GM19240 (cell line): Measurements from ENCODE around the gene SPIN1.

ENCODE experiments used
- DNase-seq: peaks from one replicate; pipeline ENCODE4 v3.0.0; 2011; ENCODE audit warnings: low spot score; ENCODE audit not compliant: insufficient read length

Gene SPIN1

DNA sequence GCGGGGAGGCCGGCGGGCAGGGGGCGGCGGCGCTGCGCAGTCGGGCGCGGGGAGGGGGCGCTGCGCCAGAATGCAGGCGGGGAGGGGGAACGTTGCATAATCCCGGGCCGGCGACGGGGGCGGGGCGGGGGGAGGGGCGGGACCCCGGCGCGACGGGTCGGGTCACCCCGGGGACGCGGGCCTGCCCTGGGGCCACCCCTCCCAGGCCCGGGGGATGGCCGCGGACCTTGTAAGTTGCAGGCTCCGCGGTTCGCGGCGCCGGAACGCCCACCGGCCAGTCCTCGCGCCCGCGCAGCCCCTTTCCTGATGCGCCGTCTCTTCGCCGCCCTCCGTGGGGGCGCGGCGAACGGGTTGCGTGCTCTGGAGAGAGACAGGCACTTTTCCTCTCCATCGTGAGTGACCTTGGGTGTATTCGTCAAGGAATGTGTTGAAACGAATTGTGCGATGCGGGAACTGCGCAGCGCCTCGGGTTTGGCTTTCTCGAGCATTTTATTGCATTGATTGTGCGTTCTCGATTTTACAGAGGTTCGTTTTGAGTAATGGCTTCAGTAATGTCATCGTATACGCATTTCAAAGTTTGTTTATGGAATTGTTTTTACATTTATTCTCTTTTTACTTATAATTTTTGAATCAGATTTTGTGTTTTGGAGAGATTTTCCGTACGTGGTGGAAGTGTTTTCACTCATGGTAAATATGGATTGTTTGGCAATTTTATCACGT is 802 bp downstream of the SPIN1 start:
- peak; percentile 17 for DNase-seq

DNA sequence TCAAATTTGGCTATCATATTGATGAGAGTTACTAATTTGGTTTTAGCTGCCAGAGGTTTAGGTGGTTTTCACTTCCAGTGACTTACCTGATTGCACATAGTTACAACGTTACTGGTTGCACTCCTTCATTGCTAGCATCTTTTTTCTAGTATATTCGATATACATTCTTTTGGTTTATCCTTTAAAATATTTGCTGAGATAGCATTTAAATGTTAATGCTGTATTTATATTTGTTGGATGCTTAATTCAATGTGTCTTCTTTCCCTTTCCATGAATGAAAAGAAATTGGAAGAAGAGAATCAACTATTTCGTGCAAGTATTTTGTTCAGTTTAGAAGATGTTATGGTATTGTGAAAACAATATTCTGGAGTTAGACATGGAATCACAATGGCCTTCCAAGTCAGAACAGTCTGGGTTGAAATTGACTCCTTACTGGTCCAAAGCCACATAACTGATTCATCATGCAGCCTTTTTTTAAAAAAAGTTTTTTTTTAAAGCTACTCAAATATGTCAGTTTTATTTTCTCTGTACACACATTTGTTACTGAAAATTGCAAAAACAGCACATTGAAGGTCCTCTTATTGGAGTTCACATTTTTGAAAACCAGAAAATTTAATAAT is 2.2 kb downstream of the SPIN1 start:
- DNase-seq, result no peak

DNA sequence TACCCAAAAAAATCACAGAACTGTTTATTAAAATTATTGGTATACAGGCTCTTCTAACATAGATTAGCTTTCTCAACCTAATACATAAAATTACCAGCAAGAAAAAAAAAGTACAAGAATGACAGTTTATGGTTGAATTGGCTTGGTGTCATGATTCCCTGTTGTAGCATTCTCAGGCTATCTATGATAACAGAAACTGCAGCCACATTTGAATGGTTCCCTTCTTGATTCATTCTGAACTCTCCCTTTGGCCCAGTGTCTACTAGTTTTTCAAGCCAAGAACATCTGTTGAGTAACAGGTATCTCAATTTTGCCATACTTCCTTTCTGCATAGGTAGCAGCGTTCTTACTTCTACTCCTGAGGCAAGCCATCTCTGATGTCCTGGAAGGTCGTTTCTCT is 3.0 kb downstream of the SPIN1 start:
- no peak for DNase-seq

DNA sequence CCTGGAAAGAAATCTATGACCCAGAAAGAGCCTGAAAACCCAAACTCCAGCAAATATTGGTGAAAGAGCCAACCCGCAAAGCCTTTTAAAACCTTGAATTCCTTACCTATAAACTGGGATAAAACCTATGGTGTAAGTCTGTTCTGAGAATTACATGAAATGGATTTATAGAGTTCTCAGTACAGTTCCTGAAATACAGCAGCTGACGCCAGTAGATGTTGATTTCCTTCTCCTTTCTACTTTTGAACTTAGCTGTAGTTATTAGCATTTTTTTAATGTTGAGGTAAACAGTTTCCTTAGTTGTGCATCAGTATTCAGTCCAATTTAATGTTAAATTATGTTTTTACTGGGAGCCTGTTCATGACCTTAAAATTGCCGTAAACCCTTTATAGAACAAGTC is 3.7 kb downstream of the SPIN1 start:
- DNase-seq, result no peak

GRCh38 chr9:88392549-88392948 is 4.3 kb downstream of the SPIN1 start:
- no peak for DNase-seq

- no peak for DNase-seq
Observed at GRCh38 chr9:88396836-88397577, 8.8 kb downstream of the SPIN1 start.

- no peak for DNase-seq
Observed at GRCh38 chr9:88398016-88398415, 9.8 kb downstream of the SPIN1 start.

- DNase-seq, result no peak
Observed at GRCh38 chr9:88399966-88400365, 11.7 kb downstream of the SPIN1 start.

DNA sequence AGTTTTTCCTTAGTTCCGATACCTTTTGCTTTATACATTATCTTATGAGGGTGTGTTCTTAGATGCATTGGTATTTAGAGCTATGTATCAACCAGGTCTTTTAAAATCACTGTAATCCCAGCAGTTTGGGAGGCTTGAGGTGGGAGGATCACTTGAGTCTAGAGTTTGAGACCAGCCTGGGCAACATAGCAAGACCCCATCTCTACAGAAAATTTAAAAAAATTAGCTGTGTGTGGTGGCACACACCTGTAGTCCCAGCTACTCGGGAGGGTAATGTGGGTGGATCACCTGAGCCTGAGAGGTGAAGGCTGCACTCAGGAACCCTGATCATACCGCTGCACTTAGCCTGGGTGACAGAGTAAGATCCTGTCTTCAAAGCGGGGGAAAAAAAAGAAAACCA is 15.1 kb downstream of the SPIN1 start:
- no peak for DNase-seq

DNA sequence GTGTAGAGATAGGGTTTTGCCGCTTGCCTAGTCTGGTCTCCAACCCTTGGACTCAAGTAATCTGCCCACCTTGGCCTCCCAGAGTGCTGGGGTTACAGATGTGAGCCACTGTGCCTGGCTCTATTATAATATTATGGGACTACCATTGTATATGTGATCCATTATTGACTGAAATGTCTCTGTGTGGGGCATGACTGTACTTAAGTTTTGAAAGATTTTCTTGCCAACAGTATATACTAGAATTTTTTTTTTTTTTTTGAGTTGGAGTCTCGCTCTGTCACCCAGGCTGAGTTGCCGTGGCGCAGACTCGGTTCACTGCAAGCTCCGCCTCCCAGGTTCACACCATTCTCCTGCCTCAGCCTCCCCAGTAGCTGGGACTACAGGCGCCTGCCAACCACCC is 17.8 kb downstream of the SPIN1 start:
- no peak for DNase-seq

GRCh38 chr9:88411471-88411870 is 23.2 kb downstream of the SPIN1 start:
- no peak for DNase-seq

DNA sequence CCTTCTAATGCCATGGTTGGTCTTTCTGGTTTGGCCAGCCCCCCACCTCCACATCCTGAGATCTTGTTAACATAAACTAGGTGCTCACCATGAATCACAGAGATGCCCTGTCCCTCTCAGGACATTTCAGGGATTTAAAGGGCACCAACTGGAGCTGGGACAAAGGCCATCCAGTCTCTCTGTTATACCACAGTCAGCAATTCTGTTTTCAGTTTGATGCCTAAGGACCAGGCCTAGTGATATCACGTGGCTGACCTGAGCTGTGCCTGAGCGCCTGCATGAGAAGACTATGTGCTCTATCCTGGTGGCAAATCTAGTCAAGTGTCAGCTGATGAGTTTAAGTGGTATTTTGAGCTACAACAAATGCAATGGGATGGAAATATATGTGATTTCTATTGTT is 26.1 kb downstream of the SPIN1 start:
- no peak for DNase-seq

DNA sequence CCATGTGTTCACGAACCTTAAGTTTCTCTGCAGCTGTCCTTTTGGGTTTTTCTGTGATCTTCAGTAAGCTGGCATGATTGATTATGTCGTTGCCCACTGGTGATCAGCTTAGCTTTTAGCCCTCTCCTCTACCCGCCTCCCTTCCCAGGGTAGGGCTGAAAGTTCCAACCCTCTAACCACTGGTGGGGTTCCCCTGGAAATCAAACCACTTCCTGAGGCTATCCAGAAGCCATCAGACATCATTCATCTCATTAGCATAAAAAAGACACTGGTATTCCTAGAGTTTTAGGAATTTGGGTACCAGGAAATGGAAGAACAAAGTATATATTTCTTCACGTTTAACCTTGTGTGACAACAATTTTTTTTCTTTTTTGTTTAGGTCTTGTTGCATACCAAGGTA is 29.8 kb downstream of the SPIN1 start:
- no peak for DNase-seq

GRCh38 chr9:88418715-88419540 is 30.7 kb downstream of the SPIN1 start:
- no peak for DNase-seq

GRCh38 chr9:88420227-88420626 is 32.0 kb downstream of the SPIN1 start:
- DNase-seq, result no peak

GRCh38 chr9:88421348-88421747 is 33.1 kb downstream of the SPIN1 start:
- no peak for DNase-seq

DNA sequence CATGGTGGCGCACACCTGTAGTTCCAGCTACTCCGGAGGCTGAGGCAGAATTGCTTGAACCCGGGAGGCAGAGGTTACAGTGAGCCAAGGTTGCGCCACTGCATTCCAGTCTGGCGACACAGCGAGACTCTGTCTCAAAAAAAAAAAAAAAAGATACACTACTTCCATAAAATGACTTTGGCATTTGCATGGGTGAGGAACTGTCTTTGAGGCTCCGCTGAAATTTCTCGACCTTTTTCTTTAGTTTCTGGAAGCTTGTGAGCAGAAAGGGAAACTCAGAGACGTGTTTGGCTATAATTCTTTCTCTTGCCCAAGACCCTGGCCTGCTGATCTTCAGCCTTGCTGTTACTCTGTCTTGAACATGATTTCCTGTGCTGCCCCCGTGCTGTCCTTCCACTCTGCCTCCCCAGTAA is 37.3 kb downstream of the SPIN1 start:
- no peak for DNase-seq

GRCh38 chr9:88426651-88427050 is 38.4 kb downstream of the SPIN1 start:
- no peak for DNase-seq

DNA sequence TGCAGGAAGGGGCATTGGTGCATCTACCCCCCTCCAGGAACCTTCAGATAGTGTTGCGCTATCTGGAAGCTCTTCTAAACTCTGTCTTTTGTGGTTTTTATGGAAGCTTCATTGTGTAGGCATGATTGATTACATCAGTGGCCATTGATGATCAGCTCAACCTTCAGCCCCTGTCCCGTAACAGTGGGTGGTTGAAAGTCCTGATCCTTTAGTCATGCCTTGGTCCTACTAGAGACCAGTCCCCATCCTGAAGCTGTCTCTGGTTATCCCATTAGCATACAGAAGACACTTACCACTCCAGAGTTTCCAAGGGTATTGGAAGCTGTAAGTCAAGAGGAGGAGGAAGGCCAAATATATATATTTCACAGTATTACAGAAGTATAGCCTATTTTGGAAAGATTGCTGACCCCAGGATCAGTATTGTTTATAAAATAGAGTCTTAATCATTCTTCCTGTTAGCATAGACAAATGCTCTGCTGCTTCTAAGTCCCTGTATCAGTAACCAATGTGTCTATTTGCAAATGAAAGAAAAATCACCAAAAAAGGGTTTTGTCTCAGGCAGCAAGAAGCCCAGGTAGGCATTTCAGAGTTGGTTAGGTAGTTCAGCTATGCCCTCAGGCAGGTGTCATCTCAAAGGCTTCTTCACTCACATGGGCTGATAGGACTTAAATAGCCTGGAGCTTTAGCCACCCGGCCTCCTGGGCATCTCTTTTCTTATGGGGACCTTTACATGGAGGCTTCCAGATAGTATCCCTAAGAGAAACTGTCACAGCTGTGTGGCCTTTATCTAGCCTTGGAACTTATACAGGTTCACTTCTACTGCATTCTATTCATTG is 41.6 kb downstream of the SPIN1 start:
- DNase-seq, result no peak

DNA sequence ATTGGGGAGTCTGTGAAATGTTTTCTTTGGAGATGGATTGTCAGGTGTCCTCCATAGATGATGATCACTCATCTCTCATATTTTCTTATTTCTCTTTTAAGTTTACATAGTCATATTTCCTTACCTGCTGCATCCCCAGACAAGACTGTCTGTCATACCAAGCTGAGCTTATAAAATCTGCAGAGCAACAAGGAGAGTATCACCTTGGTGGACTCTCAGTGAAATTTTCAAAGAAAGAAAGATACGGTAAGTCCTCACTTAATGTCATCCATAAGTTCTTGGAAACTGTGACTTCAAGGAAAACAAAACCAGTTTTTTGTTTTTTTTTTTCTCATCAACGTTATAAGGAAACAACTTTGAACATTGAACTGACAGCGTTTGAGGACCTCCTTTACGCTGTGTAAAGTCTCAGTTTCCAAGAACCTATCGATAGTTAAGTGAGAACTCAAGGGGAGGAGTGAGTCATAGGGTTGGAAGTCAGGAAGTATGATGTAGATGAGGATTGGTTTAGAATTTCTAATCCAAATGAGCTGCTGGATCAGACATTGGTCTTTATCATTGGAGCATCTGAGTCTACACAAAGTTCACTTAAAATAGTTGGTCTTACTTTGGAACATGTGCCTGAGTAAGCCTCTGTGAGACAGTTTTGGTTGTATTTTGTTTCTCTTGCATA is 45.5 kb downstream of the SPIN1 start:
- no peak for DNase-seq
